ENCODE data around the gene CYB5A.

CYB5A gene

GRCh38 chr18:74228312-74228711, 63.5 kb downstream of the CYB5A start:
- no peaks in the 10 kb centered on the region for H3K9me2 ChIP-seq (replicated peaks; ENCODE audit: insufficient read depth, low read length)
- no peak overlapping the region for H3K27ac ChIP-seq (ENCODE audit: low read length)
- TF ChIP-seq EZH2 (optimal IDR thresholded peaks at IDR 0.05; ENCODE audit: low read depth, low read length) (no peak), CTCF (IDR thresholded peaks at IDR 0.05; ENCODE audit: low read length) (no peak), EZH2phosphoT487 (IDR thresholded peaks at IDR 0.05; ENCODE audit: low read length) (no peak)
- H3K4me2 ChIP-seq (ENCODE audit: low read depth, low read length), result no peak overlapping the region
- no peaks in the 10 kb centered on the region for H3F3A ChIP-seq (ENCODE audit: insufficient read depth, low read length)
- no peaks in the 10 kb centered on the region for H3K9me3 ChIP-seq (replicated peaks; ENCODE audit: insufficient read depth, low read length)
- no peaks in the 10 kb centered on the region for H4K20me1 ChIP-seq (ENCODE audit: insufficient read depth, low read length)
- no peaks in the 10 kb centered on the region for H3K36me3 ChIP-seq (replicated peaks; ENCODE audit: insufficient read depth, low read length)
- no peak overlapping the region for H2AFZ ChIP-seq (ENCODE audit: low read length)
- no peak overlapping the region for H3K9ac ChIP-seq (ENCODE audit: low read length)
- H3K79me2 ChIP-seq (ENCODE audit: low read length), result no peaks in the 10 kb centered on the region
- no peaks in the 10 kb centered on the region for H3K4me1 ChIP-seq (ENCODE audit: low read length)
- no peak for DNase-seq
- H3K4me3 ChIP-seq (ENCODE audit: low read length), result no peak overlapping the region
- H3K27me3 ChIP-seq (replicated peaks; ENCODE audit: insufficient read depth, low read length), result no peaks in the 10 kb centered on the region

GRCh38 chr18:74226666-74227065, 65.1 kb downstream of the CYB5A start:
- H3K9ac ChIP-seq (ENCODE audit: low read length), result no peak overlapping the region
- no peaks in the 10 kb centered on the region for H3F3A ChIP-seq (ENCODE audit: insufficient read depth, low read length)
- no peaks in the 10 kb centered on the region for H3K4me1 ChIP-seq (ENCODE audit: low read length)
- no peak overlapping the region for H2AFZ ChIP-seq (ENCODE audit: low read length)
- H3K27me3 ChIP-seq (replicated peaks; ENCODE audit: insufficient read depth, low read length), result no peaks in the 10 kb centered on the region
- H3K9me2 ChIP-seq (replicated peaks; ENCODE audit: insufficient read depth, low read length), result no peaks in the 10 kb centered on the region
- no peak overlapping the region for H3K4me2 ChIP-seq (ENCODE audit: low read depth, low read length)
- no peak overlapping the region for H3K4me3 ChIP-seq (ENCODE audit: low read length)
- H3K79me2 ChIP-seq (ENCODE audit: low read length), result no peaks in the 10 kb centered on the region
- H3K36me3 ChIP-seq (replicated peaks; ENCODE audit: insufficient read depth, low read length), result no peaks in the 10 kb centered on the region
- DNase-seq, result no peak
- H3K9me3 ChIP-seq (replicated peaks; ENCODE audit: insufficient read depth, low read length), result no peaks in the 10 kb centered on the region
- TF ChIP-seq EZH2 (optimal IDR thresholded peaks at IDR 0.05; ENCODE audit: low read depth, low read length) (no peak), EZH2phosphoT487 (IDR thresholded peaks at IDR 0.05; ENCODE audit: low read length) (no peak), CTCF (IDR thresholded peaks at IDR 0.05; ENCODE audit: low read length) (no peak)
- H3K27ac ChIP-seq (ENCODE audit: low read length), result no peak overlapping the region
- H4K20me1 ChIP-seq (ENCODE audit: insufficient read depth, low read length), result no peaks in the 10 kb centered on the region

- Histone ChIP-seq H3K36me3 (replicated peaks; ENCODE audit: insufficient read depth, low read length) (no peaks in the 10 kb centered on the region), H3K4me2 (ENCODE audit: low read depth, low read length) (no peak overlapping the region), H3F3A (ENCODE audit: insufficient read depth, low read length) (no peaks in the 10 kb centered on the region), H4K20me1 (ENCODE audit: insufficient read depth, low read length) (no peaks in the 10 kb centered on the region), H3K9me3 (replicated peaks; ENCODE audit: insufficient read depth, low read length) (no peaks in the 10 kb centered on the region), H2AFZ (ENCODE audit: low read length) (no peak overlapping the region), H3K4me1 (ENCODE audit: low read length) (no peaks in the 10 kb centered on the region), H3K27me3 (replicated peaks; ENCODE audit: insufficient read depth, low read length) (no peaks in the 10 kb centered on the region), H3K4me3 (ENCODE audit: low read length) (no peak overlapping the region), H3K9me2 (replicated peaks; ENCODE audit: insufficient read depth, low read length) (no peaks in the 10 kb centered on the region), H3K79me2 (ENCODE audit: low read length) (no peaks in the 10 kb centered on the region), H3K9ac (ENCODE audit: low read length) (no peak overlapping the region), H3K27ac (ENCODE audit: low read length) (no peak overlapping the region)
- no peak for DNase-seq
- no peak for TF ChIP-seq CTCF (IDR thresholded peaks at IDR 0.05; ENCODE audit: low read length)
- no peak for TF ChIP-seq EZH2phosphoT487 (IDR thresholded peaks at IDR 0.05; ENCODE audit: low read length)
- no peak for TF ChIP-seq EZH2 (optimal IDR thresholded peaks at IDR 0.05; ENCODE audit: low read depth, low read length)
These were observed 65.6 kb downstream of the CYB5A start for GRCh38 chr18:74226156-74226555.
